HG03469 (cell line): Measurements from ENCODE around the gene TVP23C.
"Not testable (repeated sequence)": the region's sequence is repeated elsewhere in the genome, so short reads cannot be mapped to it uniquely, and the experiment has no call there.

ENCODE experiments used
- ATAC-seq: cut with Tn5 transposase; IDR thresholded peaks from one replicate; pipeline ENCODE4 v1.9.1; 2021; ENCODE audit warnings: mild to moderate bottlenecking, moderate library complexity, moderate number of reproducible peaks; ENCODE audit not compliant: unreplicated experiment

The TVP23C gene

DNA sequence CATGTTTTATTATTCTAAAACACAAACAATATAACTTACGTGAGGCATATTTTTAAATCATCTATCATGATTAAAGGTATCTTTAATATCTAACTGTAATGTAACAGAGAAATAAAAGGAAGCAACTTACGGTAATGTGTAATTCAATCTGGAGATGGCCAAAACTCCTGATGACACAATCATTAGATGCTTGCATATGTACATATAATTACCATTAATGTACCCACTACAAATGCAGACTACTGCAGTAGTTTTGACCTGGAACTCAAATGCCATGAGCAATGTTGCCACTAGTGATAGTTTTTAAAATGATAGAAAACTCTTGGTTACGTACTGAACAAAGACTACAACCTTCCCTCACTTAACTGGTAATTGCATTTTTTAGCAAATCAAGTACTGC lies 30.2 kb downstream of the TVP23C start:
- not testable (repeated sequence) for ATAC-seq

DNA sequence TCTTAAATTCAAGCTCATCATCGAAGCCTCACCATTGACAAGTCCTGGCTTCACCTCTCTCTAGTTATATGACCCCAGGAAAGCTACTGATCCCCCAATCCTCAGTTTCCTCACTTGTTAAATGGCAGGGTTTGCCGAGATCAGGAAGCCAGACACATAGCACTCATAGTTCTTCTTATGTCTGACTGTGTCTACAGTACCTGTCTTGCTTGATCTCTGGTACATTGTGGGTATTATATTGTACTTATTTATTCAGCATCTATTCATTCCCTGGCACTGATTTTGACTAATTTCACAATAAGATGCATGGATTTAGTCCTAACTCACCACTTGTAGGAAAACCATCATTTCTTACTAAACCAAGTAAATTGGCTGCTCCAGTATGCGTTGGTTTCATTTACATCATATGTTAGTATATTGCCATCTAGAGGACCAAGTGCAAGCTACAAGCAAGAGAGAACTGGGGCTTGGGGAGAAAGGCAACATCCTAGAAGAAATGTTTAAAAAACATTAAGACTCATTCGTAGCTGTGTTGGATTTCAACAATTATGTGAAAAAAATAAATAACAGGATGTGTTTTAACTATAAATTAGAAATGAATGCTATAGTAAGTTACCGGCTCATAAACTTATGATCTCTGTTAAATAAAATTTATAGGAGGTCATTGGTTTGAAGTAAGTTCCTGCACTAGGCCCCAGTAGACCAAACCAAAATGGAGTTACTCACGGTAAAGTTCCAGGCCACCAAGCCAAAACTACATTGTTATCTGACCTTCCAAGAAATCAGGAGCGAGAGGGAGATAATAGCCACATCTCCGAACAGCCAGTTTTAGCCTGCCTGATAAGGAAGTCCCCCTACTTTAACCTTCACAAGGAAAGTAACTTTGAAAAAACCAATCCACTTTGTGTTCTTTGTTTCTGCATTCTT lies 36.7 kb downstream of the TVP23C start:
- ATAC-seq = peak; percentile 67

DNA sequence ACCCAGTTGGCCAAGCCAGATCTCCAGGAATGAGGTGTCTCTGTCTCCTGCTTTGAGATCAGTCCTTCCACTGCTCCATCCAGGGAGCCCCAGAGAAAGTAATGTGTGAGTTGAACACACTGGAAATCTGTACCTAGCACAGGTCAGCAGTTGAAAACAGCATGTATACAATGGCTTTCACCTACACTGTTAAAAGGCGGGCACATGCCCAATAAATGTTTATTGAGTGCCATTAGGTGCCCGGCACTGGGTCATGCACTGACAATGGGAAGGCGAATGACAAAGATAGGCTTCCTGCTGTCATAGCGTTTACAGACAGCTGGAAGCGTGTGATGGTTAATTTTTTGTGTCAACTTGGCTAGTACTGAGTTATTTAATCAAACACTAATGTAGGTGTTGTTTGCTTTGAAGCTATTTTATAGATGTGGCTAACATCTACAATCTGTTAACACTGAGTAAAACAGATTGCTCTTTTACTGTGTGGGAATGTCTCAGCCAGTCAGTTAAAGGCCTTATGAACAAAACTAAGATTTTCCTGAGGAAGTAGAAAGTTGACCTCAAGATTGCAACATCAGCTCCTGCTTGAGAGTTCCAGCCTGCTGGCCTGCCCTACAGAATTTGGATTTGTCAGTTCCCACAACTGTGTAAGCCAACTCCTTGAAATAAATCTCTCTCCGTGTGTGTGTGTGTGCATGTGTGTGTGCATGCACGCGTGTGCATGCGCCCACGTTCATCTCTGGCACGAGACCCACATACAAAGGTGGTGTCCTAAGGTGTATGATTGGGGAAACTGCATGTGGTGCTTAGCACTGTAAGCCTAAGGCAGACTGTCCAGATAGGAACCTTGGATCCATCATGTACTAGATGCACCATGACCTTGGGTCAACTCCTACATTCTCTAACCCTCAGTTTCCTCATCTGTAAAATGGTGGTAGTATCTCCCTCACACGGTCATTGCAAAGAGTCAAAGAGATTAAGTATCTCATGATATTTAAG lies 38.0 kb downstream of the TVP23C start:
- not testable (repeated sequence) for ATAC-seq

DNA sequence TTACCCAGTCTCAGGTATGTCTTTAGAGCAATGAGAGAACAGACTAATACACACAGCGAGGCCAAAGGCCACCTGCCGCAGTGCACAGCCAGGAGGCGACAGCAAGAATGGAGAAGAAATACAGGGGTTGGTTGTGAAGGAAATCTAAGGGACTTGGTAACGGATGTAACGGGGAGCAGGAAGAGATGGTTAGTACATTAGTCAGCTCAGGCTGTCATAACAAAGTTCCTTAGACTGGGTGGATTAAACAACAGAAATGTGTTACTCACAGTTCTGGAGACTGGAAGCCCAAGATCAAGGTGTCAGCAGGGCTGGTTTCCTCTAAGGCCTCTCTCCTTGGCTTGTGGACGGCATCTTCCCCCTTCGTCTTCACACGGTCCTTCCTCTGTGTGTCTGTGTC lies 47.1 kb downstream of the TVP23C start:
- ATAC-seq = no peak

DNA sequence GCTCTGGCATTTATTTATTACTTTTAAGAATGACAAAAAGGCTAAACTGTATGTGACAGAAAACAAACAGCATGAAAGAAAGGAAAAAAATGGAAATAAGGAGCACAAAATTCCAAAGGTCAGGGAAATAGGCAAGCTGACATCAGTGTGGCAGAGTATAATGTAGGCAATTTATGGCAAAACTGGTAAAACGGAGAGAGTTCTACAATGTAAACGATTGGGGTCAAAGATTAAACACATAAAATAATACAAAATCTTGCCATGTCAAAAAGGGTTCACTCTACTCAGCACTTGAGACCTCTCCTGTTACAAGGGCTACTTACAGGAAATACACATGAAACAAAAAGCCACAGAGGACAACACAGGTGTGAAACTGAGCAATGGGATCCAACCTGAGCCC lies 48.8 kb downstream of the TVP23C start:
- no peak for ATAC-seq

DNA sequence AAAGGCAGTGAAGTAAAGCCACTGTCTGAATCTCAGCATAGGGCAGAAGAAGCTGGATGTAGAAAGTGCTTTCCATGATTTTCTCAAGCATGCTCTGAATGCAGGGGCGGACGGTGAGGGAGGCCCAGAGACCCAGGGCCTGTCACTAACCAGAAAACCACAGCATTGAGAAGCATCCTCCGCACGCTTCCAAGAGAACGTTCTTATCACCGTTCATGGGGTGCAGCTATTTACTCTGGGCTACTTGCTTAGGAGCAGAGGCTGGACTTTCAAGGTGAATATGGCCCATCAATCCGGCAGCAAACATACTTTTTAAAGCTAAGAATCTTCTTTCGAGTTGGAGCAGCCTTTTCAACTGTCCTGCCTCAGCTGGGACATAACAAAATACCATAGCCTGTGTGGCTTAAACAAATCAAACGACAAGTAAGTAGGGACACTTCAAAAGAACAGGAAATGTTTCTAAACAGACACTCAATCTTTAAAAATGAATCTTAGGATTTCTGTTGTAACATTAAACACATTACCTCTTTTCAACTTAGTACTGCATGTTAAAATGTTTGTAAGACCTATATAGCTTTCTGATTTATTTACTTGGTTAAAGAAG lies 49.3 kb downstream of the TVP23C start:
- ATAC-seq = no peak

DNA sequence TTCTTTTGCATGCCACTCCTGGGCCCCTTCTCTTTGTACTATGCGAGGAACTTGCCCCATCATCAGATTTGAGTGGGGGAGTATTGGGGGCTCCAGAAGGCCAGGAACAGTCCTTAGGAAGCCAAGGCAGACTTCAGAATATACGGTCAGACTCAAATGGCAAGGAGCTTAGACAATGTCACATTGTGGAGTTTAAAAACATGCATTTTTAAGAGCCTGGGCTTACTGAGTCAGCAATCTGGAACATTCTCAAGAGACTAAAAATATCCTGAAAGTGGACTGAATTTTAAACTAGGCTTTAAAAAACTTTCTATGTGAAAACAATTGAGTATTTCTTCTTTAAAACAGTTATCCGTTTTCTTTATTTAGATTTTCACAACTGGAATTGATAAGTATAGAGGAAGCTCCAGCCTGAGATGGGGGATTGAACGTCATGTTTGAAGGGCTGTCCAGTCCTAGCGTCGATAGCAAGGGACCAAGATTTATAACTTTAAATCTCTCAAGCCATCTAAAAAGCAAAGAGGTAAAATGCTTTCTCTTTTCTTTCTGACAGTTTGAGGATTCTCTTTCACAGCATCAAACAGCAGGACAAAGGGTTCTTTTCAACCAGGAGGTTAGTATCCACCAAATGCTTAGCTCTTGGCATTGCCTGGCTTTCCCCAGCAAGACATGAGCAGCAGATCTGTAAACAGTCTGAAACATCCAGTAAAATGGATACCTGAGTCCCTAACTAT lies 50.1 kb downstream of the TVP23C start:
- ATAC-seq = no peak

DNA sequence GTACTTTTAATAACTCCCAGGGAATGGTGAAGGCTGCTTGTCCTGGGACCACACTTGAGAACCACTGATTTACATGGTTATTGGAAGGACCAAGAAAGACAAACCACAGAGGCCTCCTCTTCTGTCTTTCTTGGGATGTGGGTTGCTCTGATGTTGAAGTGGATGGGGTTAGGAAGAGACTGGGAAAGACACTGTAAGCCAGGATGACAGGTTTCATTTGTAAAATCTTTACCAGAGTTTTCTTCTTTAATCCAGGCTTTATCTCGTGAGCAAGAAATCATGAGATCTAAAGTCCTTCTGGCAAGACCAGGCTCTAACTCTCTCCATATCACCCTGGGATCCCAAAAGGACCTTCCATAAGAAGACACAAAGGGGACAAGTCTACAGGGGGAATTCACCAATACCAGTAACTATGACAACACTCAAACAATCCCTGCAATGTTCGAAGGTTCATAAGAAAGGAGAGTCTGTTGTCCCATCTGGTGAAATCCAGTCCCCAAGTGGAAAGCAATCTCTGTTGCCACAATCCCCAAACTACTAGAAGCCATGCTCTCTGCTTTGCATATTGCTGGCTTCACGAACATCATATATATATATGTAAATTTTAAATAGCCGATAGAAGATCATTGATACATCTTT lies 51.1 kb downstream of the TVP23C start:
- no peak for ATAC-seq

DNA sequence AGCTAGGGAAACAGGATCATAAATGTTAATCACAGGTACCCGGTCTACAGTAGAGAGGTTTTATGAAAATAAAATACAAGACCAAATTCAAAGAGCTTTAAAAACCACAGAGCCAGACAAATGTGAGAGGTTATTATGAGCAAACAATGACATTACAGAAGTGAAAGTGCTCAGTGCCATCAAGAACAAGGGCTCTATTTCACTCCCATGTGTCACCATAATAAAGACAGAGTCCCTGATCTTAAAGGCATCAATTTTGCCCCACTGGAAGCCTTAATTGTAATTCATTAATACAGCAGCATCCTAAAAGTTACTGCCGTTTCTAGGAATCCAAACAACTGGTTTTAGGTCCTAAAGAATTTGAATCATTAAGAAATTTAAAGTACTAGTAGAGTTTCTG lies 52.1 kb downstream of the TVP23C start:
- ATAC-seq = no peak

DNA sequence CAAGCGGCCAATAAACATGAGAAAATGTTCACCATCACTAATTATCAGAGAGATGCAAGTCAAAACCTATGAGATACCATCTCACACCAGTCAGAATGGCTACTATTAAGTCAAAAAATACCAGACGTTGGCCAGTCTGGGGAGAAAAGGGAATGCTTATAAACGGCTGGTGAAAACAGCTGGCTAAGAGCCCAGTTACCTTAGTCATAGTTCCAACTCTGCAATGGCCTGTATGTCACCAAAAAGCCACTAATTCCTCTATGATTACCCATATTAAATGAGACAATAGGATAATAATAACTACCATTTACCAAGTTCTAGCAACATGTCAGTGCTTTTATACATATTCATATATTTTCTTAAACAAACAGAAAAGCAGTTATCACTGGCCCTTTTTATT lies 52.9 kb downstream of the TVP23C start:
- no peak for ATAC-seq

DNA sequence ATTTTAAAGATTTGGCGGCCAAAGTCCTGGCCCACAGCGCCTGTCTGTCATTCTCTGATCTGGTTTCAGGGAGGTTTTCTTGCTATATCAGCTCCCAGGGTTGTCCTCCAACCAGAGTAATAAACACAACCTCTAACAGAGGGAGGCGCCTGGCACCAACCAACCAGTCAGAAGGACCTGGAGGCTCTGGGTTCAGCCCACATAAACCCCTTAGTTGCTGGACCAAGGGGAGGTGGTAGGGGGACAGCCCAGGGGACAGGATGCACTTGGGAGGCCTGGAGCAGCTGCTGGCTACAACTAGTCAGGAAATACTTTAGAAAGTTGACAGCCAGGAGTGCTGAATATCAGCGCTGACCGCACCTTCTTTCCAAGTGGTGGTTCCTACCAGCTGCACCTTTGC lies 54.2 kb downstream of the TVP23C start:
- no peak for ATAC-seq

DNA sequence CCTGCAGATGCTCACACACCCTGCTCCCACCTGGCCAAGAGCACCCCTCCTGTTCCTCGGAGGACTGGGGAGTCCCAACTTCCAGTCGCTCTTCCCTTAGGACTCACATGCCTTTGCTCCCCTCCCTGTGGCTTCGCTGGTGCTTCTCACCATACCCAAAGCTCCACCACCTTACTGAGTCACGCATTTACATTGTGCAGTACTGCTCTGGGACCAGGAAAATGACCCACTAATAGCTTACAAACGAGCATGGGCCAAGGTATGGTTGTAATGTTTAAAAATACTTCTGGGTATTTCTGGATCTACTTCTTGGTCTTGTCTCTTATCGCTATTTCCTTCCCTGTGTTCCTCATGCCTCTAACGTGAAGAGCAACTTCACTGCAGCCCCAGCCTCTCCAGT lies 54.8 kb downstream of the TVP23C start:
- no peak for ATAC-seq

DNA sequence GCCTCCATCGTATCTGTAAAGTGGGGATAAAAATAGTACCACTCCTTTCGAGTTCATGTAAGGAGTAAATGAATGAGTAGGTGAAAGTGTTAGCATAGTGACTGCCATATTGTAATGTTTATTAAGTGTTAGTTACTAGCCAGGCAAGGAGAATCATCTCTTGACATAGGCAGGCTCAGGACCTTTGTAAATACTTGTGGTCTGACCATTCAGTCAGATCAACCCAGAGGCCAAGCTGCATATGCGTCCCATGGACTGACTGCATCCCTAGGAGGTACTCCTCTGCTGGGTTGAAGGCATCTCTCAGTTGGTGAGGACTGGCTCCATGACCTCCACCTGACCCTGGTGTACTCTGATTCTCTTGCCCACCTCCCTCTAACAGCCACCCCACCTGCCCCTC lies 55.4 kb downstream of the TVP23C start:
- ATAC-seq = no peak

DNA sequence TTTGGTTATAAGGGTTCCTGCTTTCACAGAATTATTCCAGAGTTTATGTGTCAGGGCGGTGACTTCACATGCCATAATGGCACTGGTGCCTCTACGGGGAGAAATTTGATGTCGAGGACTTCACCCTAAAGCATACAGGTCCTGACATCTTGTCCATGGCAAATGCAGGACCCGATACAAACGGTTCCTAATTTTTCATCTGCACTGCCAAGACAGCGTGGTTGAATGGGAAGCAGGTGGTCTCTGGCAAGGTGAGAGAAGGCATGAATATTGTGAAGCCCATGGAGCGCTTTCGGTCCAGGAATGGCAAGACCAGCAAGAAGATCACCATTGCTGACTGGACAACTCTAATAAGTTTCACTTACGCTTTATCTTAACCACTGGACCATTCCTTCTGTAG lies 56.3 kb downstream of the TVP23C start:
- ATAC-seq = no peak

DNA sequence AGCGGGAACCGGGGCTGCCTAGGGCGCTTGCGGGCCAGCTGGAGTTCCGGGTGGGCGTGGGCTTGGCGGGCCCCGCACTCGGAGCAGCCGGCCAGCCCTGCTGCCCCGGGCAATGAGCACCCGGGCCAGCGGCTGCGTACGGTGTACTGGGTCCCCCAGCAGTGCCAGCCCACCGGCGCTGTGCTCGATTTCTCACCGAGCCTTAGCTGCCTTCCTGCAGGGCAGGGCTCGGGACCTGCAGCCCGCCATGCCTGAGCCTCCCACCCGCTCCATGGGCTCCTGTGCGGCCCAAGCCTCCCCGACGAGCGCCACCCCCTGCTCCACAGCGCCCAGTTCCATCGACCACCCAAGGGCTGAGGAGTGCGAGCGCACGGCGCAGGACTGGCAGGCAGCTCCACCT lies 57.6 kb downstream of the TVP23C start:
- not testable (repeated sequence) for ATAC-seq

DNA sequence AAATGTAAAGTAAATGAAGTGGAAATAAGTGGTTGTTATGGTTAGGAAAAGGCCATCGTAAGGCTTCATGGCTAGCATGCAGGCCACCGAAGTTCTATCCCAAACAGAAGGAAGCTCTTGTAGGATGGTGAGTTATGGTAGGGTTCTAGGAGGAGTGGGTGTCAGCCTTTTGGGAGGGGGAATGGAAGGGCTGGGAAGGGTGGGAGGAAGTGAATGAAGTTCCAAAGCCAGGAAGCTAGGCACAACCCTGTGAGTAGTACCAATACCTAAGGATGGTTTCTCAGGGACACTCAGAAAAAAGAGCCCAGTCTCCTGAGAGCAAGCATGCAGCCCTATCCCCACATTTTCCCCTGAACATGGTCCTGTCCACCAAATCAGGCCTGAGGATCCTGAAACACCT lies 59.6 kb downstream of the TVP23C start:
- no peak for ATAC-seq

DNA sequence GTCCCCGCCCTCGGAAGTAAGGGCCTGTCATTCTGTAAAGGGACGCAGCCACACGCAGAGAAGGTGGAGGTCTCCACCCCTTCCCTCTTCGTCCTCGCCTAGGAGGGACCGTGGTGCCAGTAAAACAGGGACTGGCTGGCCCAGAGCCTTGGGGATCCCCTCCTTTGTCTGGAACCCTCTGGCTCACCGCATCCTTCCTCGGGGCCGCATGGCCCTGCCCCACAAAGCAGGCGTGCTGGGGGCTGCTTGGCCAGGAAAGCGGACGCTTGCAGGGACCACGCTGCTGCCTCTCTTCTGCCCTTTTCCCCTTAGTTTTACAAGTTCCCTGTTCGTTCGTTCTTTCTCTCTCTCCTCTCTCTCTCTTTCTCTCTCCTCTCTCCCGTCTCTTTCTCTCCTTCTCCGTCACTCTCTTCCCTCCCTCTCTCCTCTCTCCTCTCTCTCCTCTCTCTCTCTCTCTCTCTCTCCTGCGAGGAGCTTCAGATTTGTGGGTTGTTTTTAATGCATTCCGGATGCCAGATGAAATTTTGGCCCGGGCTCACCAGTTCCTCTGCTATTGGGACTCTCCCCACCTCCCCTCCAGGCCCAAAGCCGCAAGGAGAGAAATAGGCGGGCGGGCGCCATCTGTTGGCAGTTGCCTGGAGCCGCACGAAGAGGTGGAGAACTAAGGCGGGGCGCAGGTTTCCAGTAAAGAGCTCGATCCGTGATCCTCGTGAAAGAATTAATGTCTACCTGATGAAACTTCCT lies 60.7 kb downstream of the TVP23C start:
- no peak for ATAC-seq

DNA sequence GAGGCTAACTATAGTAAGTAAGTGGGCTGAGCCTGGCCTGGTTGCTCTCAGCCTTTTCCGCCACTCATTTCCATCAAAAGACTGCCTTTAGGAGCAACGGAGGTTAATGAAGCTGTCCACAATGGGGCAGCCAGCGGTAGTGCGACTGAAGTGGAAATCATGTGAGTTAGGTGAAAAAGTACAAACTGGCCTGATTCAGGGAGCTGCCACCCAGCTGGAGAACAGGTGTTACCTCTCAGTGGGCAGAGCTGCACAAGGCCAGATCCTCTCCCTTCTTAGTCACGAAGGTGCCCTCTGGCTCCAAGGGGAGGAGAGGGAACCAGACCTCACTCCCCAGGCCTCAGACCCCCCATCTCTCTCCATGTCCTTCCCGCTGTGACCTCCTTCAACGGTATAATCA lies 61.5 kb downstream of the TVP23C start:
- no peak for ATAC-seq

DNA sequence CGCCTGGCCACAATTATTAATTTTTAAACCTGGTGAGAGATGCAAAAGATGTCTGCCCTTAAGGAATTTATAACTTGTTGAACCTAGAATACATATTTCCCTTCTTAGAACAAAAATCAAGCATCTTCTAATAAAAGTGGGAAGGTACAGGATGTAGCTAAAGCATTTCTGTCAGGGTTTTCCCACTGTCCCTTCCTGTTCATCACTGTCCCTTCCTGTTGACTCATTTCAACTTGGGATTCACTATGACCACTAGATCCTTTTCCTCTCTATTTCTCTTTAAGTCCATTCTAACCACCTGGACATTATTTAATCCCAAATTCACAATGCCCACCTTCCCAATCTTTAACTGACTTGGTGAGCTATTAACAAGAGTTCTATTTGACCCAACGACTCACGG lies 62.0 kb downstream of the TVP23C start:
- ATAC-seq = no peak
